Measurements from ENCODE around the gene CFAP57. TPM values are rescaled to one million over a fixed set of nuclear protein-coding genes. Genes with fewer than 3 reads are reported as not detected.
A peak's percentile ranks its signal among the peaks of the same experiment; 100 is the strongest.

The CFAP57 gene
- total and polyA plus RNA-seq, 2 of the 8 experiments (the other 6 are each of a cell fraction or from before 2014, with no cell fraction given): 0.20 to 0.80 TPM

DNA sequence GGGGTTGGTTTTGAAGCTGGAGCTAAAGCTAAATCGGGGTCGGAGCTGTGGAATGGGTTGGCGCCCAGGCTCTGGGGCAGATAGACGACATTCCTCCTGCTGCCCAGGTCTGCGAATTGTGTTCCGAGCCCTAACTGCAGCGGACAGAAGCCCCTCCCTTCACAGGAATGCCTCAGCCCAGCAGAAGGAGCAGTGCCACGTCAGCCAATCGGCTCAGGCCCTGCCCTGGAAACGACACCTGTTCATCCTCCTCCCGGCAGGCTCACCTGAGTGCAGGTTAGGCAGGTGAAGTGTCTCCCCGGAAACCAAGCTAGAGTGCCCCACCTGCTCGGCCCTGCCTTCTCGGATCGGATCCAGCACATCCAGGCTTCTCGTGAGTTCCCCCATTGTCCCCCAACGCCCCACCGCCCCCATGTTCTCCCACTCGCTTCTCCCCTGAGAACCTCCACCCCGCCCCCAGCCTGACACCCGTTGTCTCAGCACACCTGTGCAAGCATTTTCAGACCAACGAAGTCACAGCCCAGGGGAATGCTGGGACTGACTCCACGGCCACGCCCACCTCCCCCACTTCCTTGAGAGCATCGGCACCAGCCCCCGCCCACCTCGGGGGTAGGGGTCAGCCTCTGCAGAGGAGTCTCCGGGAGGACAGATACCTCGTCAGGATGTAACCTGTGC is 98.4 kb downstream of the CFAP57 start:
- peaks cover 0 to 12% (median 5%) of the 10 kb centered on the region in 4 experiments; a peak in 5 of 7 replicates for H3K4me1 ChIP-seq (replicated peaks in 1 of 4; ENCODE audit: control insufficient read depth in 3 of 4, insufficient read depth in 4 of 4, low read length in 3 of 4)
- peak overlapping the region; percentile 54; the same call in 1 of the 2 replicates for H3K27ac ChIP-seq (ENCODE audit: low read depth, low read length)
- H3K4me2 ChIP-seq (ENCODE audit: insufficient read depth in 1 of 2, low read depth in 2 of 2, low read length in 2 of 2): peak overlapping the region; percentile 80 to 94
- no peak overlapping the region for H2AFZ ChIP-seq (ENCODE audit: low read length)
- peak overlapping the region in 2 of 4 experiments; percentile 15 to 84; a peak in 3 of 7 replicates for H3K9ac ChIP-seq (replicated peaks in 1 of 4; ENCODE audit: extremely low read depth in 1 of 4, low read depth in 3 of 4, low read length in 3 of 4)
- peaks cover 2 to 12% (median 6%) of the 10 kb centered on the region in 4 experiments; a peak in 6 of 8 replicates for H3K36me3 ChIP-seq (ENCODE audit: control insufficient read depth in 2 of 4, insufficient read depth in 4 of 4, low read length in 3 of 4)
- peak overlapping the region; percentile 29 for H4K91ac ChIP-seq (replicated peaks; ENCODE audit: insufficient read length, low read length)
- peak overlapping the region; percentile 33; the same call in 1 of the 2 replicates for H3K18ac ChIP-seq (ENCODE audit: extremely low read depth, low read length)
- H2BK12ac ChIP-seq (ENCODE audit: low read depth, low read length): peak overlapping the region; percentile 98; the same call in 1 of the 2 replicates
- peak; percentile 99 for FAIRE-seq
- peaks cover 6% of the 10 kb centered on the region; the same call in 1 of the 2 replicates for H3K23me2 ChIP-seq (ENCODE audit: low read depth, low read length)
- ChIA-PET CTCF (ENCODE audit: partially characterized antibody) (interaction anchor here (1.0 to 1.4 kb wide), 4 partner anchors 10 to 143 kb away, joined by 3 to 7 read pairs (median 4); partner anchors contain the start of gene C1orf210), POLR2A (ENCODE audit: partially characterized antibody) (interaction anchor here (0.8 to 3.2 kb wide), 7 partner anchors 9 to 98 kb away, joined by 3 to 31 read pairs (median 5); partner anchors contain the start of genes C1orf210, CDC20 and ELOVL1)
- H2BK20ac ChIP-seq (ENCODE audit: low read length): no peak overlapping the region
- no peak overlapping the region for H2BK15ac ChIP-seq (ENCODE audit: low read length)
- H3K79me2 ChIP-seq (ENCODE audit: control insufficient read depth in 1 of 2, insufficient read depth in 2 of 2, low read length in 2 of 2): 0 out of 4 replicates have a peak, but pooled peaks cover 0 to 3% of the 10 kb centered on the region in 2 experiments
- H3K27me3 ChIP-seq (replicated peaks in 1 of 4; ENCODE audit: control insufficient read depth in 3 of 4, extremely low read depth in 1 of 4, insufficient read depth in 3 of 4, low read length in 3 of 4): no peaks in the 10 kb centered on the region
- no peak overlapping the region for H4K5ac ChIP-seq (ENCODE audit: insufficient read length, low read depth, low read length)
- 4% methylated on average over 20 of the region's 29 CpGs; no CpG with 5 or more reads in 1 of the 2 experiments for WGBS, 2 experiments (ENCODE audit: extremely low coverage in 1 of 2, insufficient coverage in 1 of 2, insufficient read length in 1 of 2, insufficient replicate concordance in 2 of 2, low coverage in 1 of 2, low lambda C conversion rate in 2 of 2, missing lambda C conversion rate in 1 of 2)
- no peaks in the 10 kb centered on the region for H4K20me1 ChIP-seq (replicated peaks in 1 of 2; ENCODE audit: control insufficient read depth in 1 of 2, insufficient read depth in 2 of 2, low read length in 2 of 2)
- peaks cover 1 to 4% of the 10 kb centered on the region in 2 experiments; a peak in 1 of 4 replicates for H3K9me3 ChIP-seq (ENCODE audit: insufficient read depth in 2 of 2, low read depth in 1 of 2, low read length in 1 of 2)
- H3K14ac ChIP-seq (ENCODE audit: insufficient read length): no peak overlapping the region
- no peak overlapping the region for H3K4ac ChIP-seq (replicated peaks; ENCODE audit: insufficient read length, low read depth, low read length)
- peaks cover 3% of the 10 kb centered on the region for H3K79me1 ChIP-seq (ENCODE audit: low read depth, low read length)
- peak overlapping the region; percentile 73; the same call in 1 of the 2 replicates for H4K8ac ChIP-seq (ENCODE audit: extremely low read depth, insufficient read depth, low read length)
- peak; percentile 88 to 90 for DNase-seq (ENCODE audit: low read depth in 1 of 2, low spot score in 2 of 2)
- H3K4me3 ChIP-seq (ENCODE audit: extremely low read depth in 1 of 4, insufficient read depth in 2 of 4, low read depth in 3 of 4, low read length in 4 of 4): peak overlapping the region; percentile 54 to 67 (median 60)
- H3K56ac ChIP-seq (replicated peaks; ENCODE audit: insufficient read length, low read depth, low read length): no peak overlapping the region
- no peak overlapping the region for H2BK120ac ChIP-seq (replicated peaks; ENCODE audit: low read depth, low read length)
- H2BK5ac ChIP-seq (ENCODE audit: low read depth, low read length): peak overlapping the region; percentile 87
- H2AK5ac ChIP-seq (ENCODE audit: low read depth, low read length): no peak overlapping the region
- no peak overlapping the region for H3K23ac ChIP-seq (ENCODE audit: insufficient read length)
- TF ChIP-seq SIN3A (conservative IDR thresholded peaks at IDR 0.05 in 1 of 2, IDR thresholded peaks at IDR 0.05 in 1 of 2; ENCODE audit: low read depth in 1 of 2, low read length in 2 of 2) (0 out of 4 replicates have a peak, but pooled peaks of 1 of the 2 experiments have one; percentile 76), POLR2A (IDR thresholded peaks at IDR 0.05; ENCODE audit: control extremely low read depth in 1 of 2, low read depth in 2 of 2, low read length in 2 of 2) (peak in 1 of 2 experiments; percentile 95; a peak in 2 of 3 replicates), SIX5 (IDR thresholded peaks at IDR 0.05; ENCODE audit: low read depth, low read length) (no peak), CTBP2 (IDR thresholded peaks at IDR 0.05; ENCODE audit: borderline replicate concordance, insufficient read depth, insufficient read length, low read length) (peak; percentile 45), YY1 (IDR thresholded peaks at IDR 0.05; ENCODE audit: low read depth, low read length) (peak; percentile 43; the same call in 1 of the 2 replicates), POLR2AphosphoS5 (IDR thresholded peaks at IDR 0.05; ENCODE audit: low read depth, low read length) (peak; percentile 98), TEAD4 (IDR thresholded peaks at IDR 0.05; ENCODE audit: low read depth, low read length) (peak; percentile 92), KDM4A (IDR thresholded peaks at IDR 0.05; ENCODE audit: low read depth, low read length, severe bottlenecking) (peak; percentile 22), ASH2L (IDR thresholded peaks at IDR 0.05; ENCODE audit: low read length) (peak; percentile 57), BRCA1 (IDR thresholded peaks at IDR 0.05; ENCODE audit: low read depth, low read length) (no peak)
- TF ChIP-seq, protein P1, sequence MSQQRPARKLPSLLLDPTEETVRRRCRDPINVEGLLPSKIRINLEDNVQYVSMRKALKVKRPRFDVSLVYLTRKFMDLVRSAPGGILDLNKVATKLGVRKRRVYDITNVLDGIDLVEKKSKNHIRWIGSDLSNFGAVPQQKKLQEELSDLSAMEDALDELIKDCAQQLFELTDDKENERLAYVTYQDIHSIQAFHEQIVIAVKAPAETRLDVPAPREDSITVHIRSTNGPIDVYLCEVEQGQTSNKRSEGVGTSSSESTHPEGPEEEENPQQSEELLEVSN (IDR thresholded peaks at IDR 0.05): peak; percentile 71; the same call in 1 of the 2 replicates

All from H1 (cell line).